Endodermal cell (in vitro differentiated cells): Measurements from ENCODE around the gene SRRM4. TPM values are rescaled to one million over a fixed set of nuclear protein-coding genes. Genes with fewer than 3 reads are reported as not detected.

Experiments used
- DNase-seq: peaks from one replicate; pipeline ENCODE4 v3.0.0-alpha.2; 2017
- H3K27ac ChIP-seq: 2 replicates; pipeline ENCODE4 v1.5.1; 2013; ENCODE audit warnings: mild to moderate bottlenecking, low read depth, low read length, moderate library complexity
- H3K27me3 ChIP-seq: 2 replicates; pipeline ENCODE4 v1.6.1; 2013; ENCODE audit warnings: mild to moderate bottlenecking, low read length, moderate library complexity; ENCODE audit not compliant: insufficient read depth, control insufficient read depth, poor library complexity, severe bottlenecking
- H3K36me3 ChIP-seq: 2 replicates; pipeline ENCODE4 v1.7.0; 2013; ENCODE audit warnings: mild to moderate bottlenecking, low read length, moderate library complexity; ENCODE audit not compliant: control insufficient read depth, insufficient read depth
- H3K4me1 ChIP-seq: one replicate; pipeline ENCODE4 v1.7.0; 2013; ENCODE audit warnings: low read length; ENCODE audit not compliant: control insufficient read depth, insufficient read depth
- H3K4me3 ChIP-seq: 2 replicates; pipeline ENCODE4 v1.5.1; 2013; ENCODE audit warnings: mild to moderate bottlenecking, low read length, moderate library complexity
- H3K9ac ChIP-seq: 2 replicates; pipeline ENCODE4 v1.6.1; 2013; ENCODE audit warnings: mild to moderate bottlenecking, low read length, moderate library complexity; ENCODE audit not compliant: poor library complexity, severe bottlenecking; ENCODE audit errors: extremely low read depth
- H3K9me3 ChIP-seq: 2 replicates; pipeline ENCODE4 v1.6.1; 2013; ENCODE audit warnings: mild to moderate bottlenecking, low read length, moderate library complexity; ENCODE audit not compliant: control insufficient read depth
- H3K27ac Mint-ChIP-seq: 2 replicates; pipeline ENCODE4 v1.8.0; 2020; ENCODE audit warnings: mixed read lengths
- H3K27me3 Mint-ChIP-seq: 2 replicates; pipeline ENCODE4 v1.8.0; 2021; ENCODE audit warnings: mild to moderate bottlenecking, mixed read lengths; ENCODE audit not compliant: insufficient read depth
- H3K36me3 Mint-ChIP-seq: 2 replicates; pipeline ENCODE4 v1.8.0; 2020; ENCODE audit warnings: low read depth, mixed read lengths
- H3K4me1 Mint-ChIP-seq: 2 replicates; pipeline ENCODE4 v1.8.0; 2020; ENCODE audit warnings: mixed read lengths
- H3K4me3 Mint-ChIP-seq: 2 replicates; pipeline ENCODE4 v1.8.0; 2020; ENCODE audit warnings: mild to moderate bottlenecking, moderate library complexity, mixed read lengths
- H3K9me3 Mint-ChIP-seq: 2 replicates; pipeline ENCODE4 v1.8.0; 2020; ENCODE audit warnings: mild to moderate bottlenecking, mixed read lengths
- WGBS, 2 experiments: methylation state at CpG; one replicate each; pipeline versions ENCODE4 v1.1.5 to v1.1.7; 2013; ENCODE audit warnings: missing lambda C conversion rate in 2 of 2, mixed read lengths in 1 of 2; ENCODE audit not compliant: insufficient coverage in 1 of 2, insufficient read length in 1 of 2; 5-methylcytosine and 5-hydroxymethylcytosine counted together
- total RNA-seq, 2 donors: library from RNA; stranded (reverse); fragmentation: NEBNext Ultra II Directional in 1 of 2; extraction: Animal tissue kit (Norgen Biotek cat#: 25700) in 1 of 2; gene quantifications; 2 replicates in 1 of 2; 3 replicates in 1 of 2; pipeline ENCODE4 v1.2.1, GENCODE V29; 2021
- TF ChIP-seq, protein P1 (sequence below): fragments of 200-600 bp; sonication (generic); conservative IDR thresholded peaks from 2 replicates; pipeline ENCODE4 v1.5.0; 2021; ENCODE audit warnings: antibody characterized with exemption, mild to moderate bottlenecking

SRRM4 gene
- total RNA-seq, 2 donors from 2014 or later, result 0.44 to 0.71 TPM

DNA sequence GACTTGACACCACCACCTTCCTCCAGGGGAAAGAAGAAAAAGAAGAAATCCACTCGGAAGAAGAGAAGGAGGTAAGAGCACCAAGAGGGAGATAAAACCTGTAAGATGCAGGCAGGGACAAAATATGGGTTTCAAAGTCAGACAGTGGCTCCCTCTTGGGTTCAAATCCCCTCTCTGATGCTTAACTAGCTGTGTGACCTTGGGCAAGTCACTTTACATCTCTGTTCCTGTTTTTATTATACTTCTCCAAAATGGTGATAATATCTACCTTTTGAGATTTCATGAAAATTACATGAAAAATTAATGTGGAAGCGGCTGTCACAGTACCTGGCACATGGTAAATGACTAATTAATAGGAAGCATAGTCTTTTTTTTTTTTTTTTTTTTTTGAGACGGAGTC lies 133.0 kb downstream of the SRRM4 start:
- peaks cover 24% of the 10 kb centered on the region for H3K9me3 Mint-ChIP-seq
- peaks cover 3% of the 10 kb centered on the region for H3K36me3 Mint-ChIP-seq
- Histone ChIP-seq H3K4me3 (no peak overlapping the region), H3K9ac (no peak overlapping the region), H3K36me3 (no peaks in the 10 kb centered on the region), H3K9me3 (no peaks in the 10 kb centered on the region), H3K27me3 (no peaks in the 10 kb centered on the region), H3K27ac (no peak overlapping the region), H3K4me1 (peaks cover 7% of the 10 kb centered on the region)
- DNase-seq, result no peak
- H3K27ac Mint-ChIP-seq, result no peak overlapping the region
- no peak overlapping the region for H3K4me3 Mint-ChIP-seq
- H3K27me3 Mint-ChIP-seq, result peaks cover 38% of the 10 kb centered on the region
- TF ChIP-seq, protein P1, sequence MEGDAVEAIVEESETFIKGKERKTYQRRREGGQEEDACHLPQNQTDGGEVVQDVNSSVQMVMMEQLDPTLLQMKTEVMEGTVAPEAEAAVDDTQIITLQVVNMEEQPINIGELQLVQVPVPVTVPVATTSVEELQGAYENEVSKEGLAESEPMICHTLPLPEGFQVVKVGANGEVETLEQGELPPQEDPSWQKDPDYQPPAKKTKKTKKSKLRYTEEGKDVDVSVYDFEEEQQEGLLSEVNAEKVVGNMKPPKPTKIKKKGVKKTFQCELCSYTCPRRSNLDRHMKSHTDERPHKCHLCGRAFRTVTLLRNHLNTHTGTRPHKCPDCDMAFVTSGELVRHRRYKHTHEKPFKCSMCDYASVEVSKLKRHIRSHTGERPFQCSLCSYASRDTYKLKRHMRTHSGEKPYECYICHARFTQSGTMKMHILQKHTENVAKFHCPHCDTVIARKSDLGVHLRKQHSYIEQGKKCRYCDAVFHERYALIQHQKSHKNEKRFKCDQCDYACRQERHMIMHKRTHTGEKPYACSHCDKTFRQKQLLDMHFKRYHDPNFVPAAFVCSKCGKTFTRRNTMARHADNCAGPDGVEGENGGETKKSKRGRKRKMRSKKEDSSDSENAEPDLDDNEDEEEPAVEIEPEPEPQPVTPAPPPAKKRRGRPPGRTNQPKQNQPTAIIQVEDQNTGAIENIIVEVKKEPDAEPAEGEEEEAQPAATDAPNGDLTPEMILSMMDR, result no peak
- peaks cover 9% of the 10 kb centered on the region for H3K4me1 Mint-ChIP-seq
- WGBS, 2 experiments, result 80 to 97% methylated on average over 1 to 3 of the region's 3 CpGs

DNA sequence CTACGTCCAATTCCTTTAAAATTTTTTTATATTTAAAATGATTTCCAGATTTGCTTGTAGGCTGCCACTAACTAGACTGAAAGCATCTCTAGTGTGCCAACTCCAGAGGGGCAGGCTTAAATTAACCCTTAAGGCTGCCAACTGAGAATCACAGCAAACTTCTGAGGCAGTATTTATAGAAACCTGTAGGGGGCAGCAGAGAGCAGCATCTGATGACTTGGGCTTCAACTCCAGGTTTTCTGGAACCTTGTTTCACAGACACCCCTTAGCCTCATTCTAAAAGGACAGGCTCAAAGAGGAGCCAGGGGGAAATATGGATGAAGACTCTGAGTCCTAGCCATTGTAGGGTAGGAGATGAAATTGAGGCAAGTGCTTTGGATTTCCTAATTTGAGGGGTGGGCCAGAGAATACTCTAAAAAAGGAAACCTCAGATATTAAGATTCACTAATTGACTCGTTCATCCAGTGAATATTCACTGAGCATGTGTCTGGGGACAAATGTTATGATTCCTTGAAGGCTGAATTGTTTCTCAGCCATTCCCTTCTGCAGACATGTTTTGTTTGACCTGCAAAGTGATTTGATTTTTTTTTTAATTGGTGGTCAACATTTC lies 134.1 kb downstream of the SRRM4 start:
- TF ChIP-seq, protein P1, result peak; percentile 93
- peak; percentile 91 for DNase-seq

DNA sequence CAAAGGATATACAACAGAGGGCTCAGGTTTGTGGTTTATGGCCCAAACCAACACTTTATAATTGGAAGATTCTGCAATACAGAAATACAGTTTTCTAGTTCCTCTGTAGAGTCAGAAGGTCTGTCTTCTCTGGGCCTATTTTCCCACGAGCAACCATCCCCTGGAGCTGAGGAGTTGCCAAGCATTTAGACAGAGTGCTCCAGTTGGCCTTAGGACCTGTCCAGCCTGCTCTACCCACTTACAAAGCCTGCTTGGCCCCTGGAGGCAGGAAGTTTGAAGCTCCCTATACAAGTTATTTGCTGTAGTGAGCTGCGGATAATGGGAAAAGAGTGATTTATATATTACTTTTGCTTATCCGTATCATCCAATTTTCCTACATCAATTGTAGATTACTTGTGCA lies 136.6 kb downstream of the SRRM4 start:
- Mint-ChIP-seq H3K4me3 (no peak overlapping the region), H3K27me3 (peaks cover 63% of the 10 kb centered on the region), H3K27ac (no peak overlapping the region), H3K9me3 (no peaks in the 10 kb centered on the region), H3K4me1 (peaks cover 15% of the 10 kb centered on the region), H3K36me3 (no peaks in the 10 kb centered on the region)
- Histone ChIP-seq H3K9me3 (no peaks in the 10 kb centered on the region), H3K27ac (no peak overlapping the region), H3K9ac (no peak overlapping the region), H3K4me3 (no peak overlapping the region), H3K36me3 (no peaks in the 10 kb centered on the region), H3K4me1 (peaks cover 7% of the 10 kb centered on the region), H3K27me3 (no peaks in the 10 kb centered on the region)
- WGBS, 2 experiments, result 93% methylated on average over 1 of the region's 3 CpGs; no CpG with 5 or more reads in 1 of the 2 experiments
- no peak for DNase-seq
- TF ChIP-seq, protein P1, result no peak

More for the DNA sequence above, 134.1 kb downstream of the SRRM4 start:
- Histone ChIP-seq H3K36me3 (no peaks in the 10 kb centered on the region), H3K27me3 (no peaks in the 10 kb centered on the region), H3K27ac (no peak overlapping the region), H3K4me1 (peaks cover 7% of the 10 kb centered on the region), H3K4me3 (no peak overlapping the region), H3K9me3 (no peaks in the 10 kb centered on the region), H3K9ac (no peak overlapping the region)
- Mint-ChIP-seq H3K4me1 (peaks cover 15% of the 10 kb centered on the region), H3K4me3 (no peak overlapping the region), H3K9me3 (peaks cover 16% of the 10 kb centered on the region), H3K27ac (no peak overlapping the region), H3K36me3 (peaks cover 3% of the 10 kb centered on the region), H3K27me3 (peaks cover 43% of the 10 kb centered on the region)
- 90 to 91% methylated on average over 1 of the region's 2 CpGs for WGBS, 2 experiments
